KOPT-K1 (cell line): ENCODE measurements around the gene RFX2.

Experiments used
- H3K27ac ChIP-seq: fragments of 200-600 bp; sonication (generic); 2 replicates; pipeline ENCODE4 v1.5.1; 2016; ENCODE audit warnings: antibody characterized with exemption, mild to moderate bottlenecking, low read depth, low read length; ENCODE audit not compliant: poor library complexity, severe bottlenecking
- H3K36me3 ChIP-seq: fragments of 200-600 bp; sonication (generic); 2 replicates; pipeline ENCODE4 v1.5.1; 2017; ENCODE audit warnings: antibody characterized with exemption, mild to moderate bottlenecking, low read length, moderate library complexity; ENCODE audit not compliant: insufficient read depth
- H3K9me3 ChIP-seq: fragments of 200-600 bp; sonication (generic); 2 replicates; pipeline ENCODE4 v1.5.1; 2017; ENCODE audit warnings: antibody characterized with exemption, low read length, mild to moderate bottlenecking; ENCODE audit not compliant: insufficient read depth, poor library complexity, severe bottlenecking

RFX2 gene

GRCh38 chr19:5958074-5958850, 152.0 kb downstream of the RFX2 start:
- Histone ChIP-seq H3K9me3 (no peaks in the 10 kb centered on the region), H3K27ac (peak overlapping the region; percentile 44), H3K36me3 (no peaks in the 10 kb centered on the region; the same call in 1 of the 2 replicates)

GRCh38 chr19:5957170-5957569, 153.1 kb downstream of the RFX2 start:
- Histone ChIP-seq H3K9me3 (no peaks in the 10 kb centered on the region), H3K36me3 (peaks cover 4% of the 10 kb centered on the region; the same call in 1 of the 2 replicates), H3K27ac (no peak overlapping the region)

- no peak overlapping the region for H3K27ac ChIP-seq
- no peaks in the 10 kb centered on the region for H3K9me3 ChIP-seq
- H3K36me3 ChIP-seq = peaks cover 8% of the 10 kb centered on the region
These were observed 153.6 kb downstream of the RFX2 start for GRCh38 chr19:5956728-5957127.

- H3K36me3 ChIP-seq = peaks cover 12% of the 10 kb centered on the region
- H3K27ac ChIP-seq = no peak overlapping the region
- no peaks in the 10 kb centered on the region for H3K9me3 ChIP-seq
These were observed 154.0 kb downstream of the RFX2 start for GRCh38 chr19:5956323-5956722.

GRCh38 chr19:5955636-5955935, 154.7 kb downstream of the RFX2 start:
- Histone ChIP-seq H3K27ac (no peak overlapping the region), H3K36me3 (peaks cover 12% of the 10 kb centered on the region), H3K9me3 (no peaks in the 10 kb centered on the region)

GRCh38 chr19:5954293-5954692, 156.0 kb downstream of the RFX2 start:
- Histone ChIP-seq H3K27ac (peak overlapping the region; percentile 46), H3K36me3 (peaks cover 18% of the 10 kb centered on the region), H3K9me3 (no peaks in the 10 kb centered on the region)

- Histone ChIP-seq H3K9me3 (no peaks in the 10 kb centered on the region), H3K36me3 (peaks cover 23% of the 10 kb centered on the region), H3K27ac (peak overlapping the region; percentile 46)
These were observed 156.6 kb downstream of the RFX2 start for GRCh38 chr19:5953680-5954213.

GRCh38 chr19:5953030-5953589, 157.2 kb downstream of the RFX2 start:
- no peaks in the 10 kb centered on the region for H3K9me3 ChIP-seq
- peak overlapping the region; percentile 46 for H3K27ac ChIP-seq
- H3K36me3 ChIP-seq = peaks cover 28% of the 10 kb centered on the region

- Histone ChIP-seq H3K9me3 (no peaks in the 10 kb centered on the region), H3K36me3 (peaks cover 34% of the 10 kb centered on the region), H3K27ac (peak overlapping the region; percentile 46)
These were observed 157.9 kb downstream of the RFX2 start for GRCh38 chr19:5952193-5953029.

GRCh38 chr19:5951338-5951861, 158.9 kb downstream of the RFX2 start:
- H3K9me3 ChIP-seq = no peaks in the 10 kb centered on the region
- no peak overlapping the region for H3K27ac ChIP-seq
- peaks cover 41% of the 10 kb centered on the region for H3K36me3 ChIP-seq

GRCh38 chr19:5950741-5951140, 159.6 kb downstream of the RFX2 start:
- Histone ChIP-seq H3K9me3 (no peaks in the 10 kb centered on the region), H3K27ac (no peak overlapping the region), H3K36me3 (peaks cover 48% of the 10 kb centered on the region)

GRCh38 chr19:5949792-5950305, 160.5 kb downstream of the RFX2 start:
- Histone ChIP-seq H3K9me3 (no peaks in the 10 kb centered on the region), H3K36me3 (peaks cover 57% of the 10 kb centered on the region), H3K27ac (peak overlapping the region; percentile 44)

GRCh38 chr19:5948752-5949564, 161.3 kb downstream of the RFX2 start:
- H3K27ac ChIP-seq = peak overlapping the region; percentile 44
- peaks cover 65% of the 10 kb centered on the region for H3K36me3 ChIP-seq

GRCh38 chr19:5947435-5947834, 162.9 kb downstream of the RFX2 start:
- Histone ChIP-seq H3K36me3 (peaks cover 72% of the 10 kb centered on the region), H3K27ac (no peak overlapping the region)

More at GRCh38 chr19:5948752-5949564, 161.3 kb downstream of the RFX2 start:
- no peaks in the 10 kb centered on the region for H3K9me3 ChIP-seq

More at GRCh38 chr19:5947435-5947834, 162.9 kb downstream of the RFX2 start:
- H3K9me3 ChIP-seq = no peaks in the 10 kb centered on the region
